ENCODE measurements around the gene DAB1.

The DAB1 gene

GRCh38 chr1:57423656-57424211 is at the start of gene DAB1:
Gene DAB1 (minus strand): TSS chr1:57424060. CDS start chr1:57291030, 133,030 bp downstream.
- DNase-seq = peak; percentile 13

- DNase-seq = no peak
Observed at GRCh38 chr1:57473448-57473847, 49.6 kb upstream of the DAB1 start.

- no peak for DNase-seq
Observed at GRCh38 chr1:57471995-57472394, 48.1 kb upstream of the DAB1 start.

- no peak for DNase-seq
Observed at GRCh38 chr1:57470036-57470435, 46.2 kb upstream of the DAB1 start.

GRCh38 chr1:57468641-57469523 is 45.0 kb upstream of the DAB1 start:
- DNase-seq = no peak

GRCh38 chr1:57467830-57468229 is 44.0 kb upstream of the DAB1 start:
- no peak for DNase-seq

- DNase-seq = no peak
Observed at GRCh38 chr1:57464756-57465155, 40.9 kb upstream of the DAB1 start.

GRCh38 chr1:57463343-57463742 is 39.5 kb upstream of the DAB1 start:
- no peak for DNase-seq

GRCh38 chr1:57461405-57461804 is 37.5 kb upstream of the DAB1 start:
- DNase-seq = no peak

- DNase-seq = no peak
Observed at GRCh38 chr1:57451516-57451915, 27.7 kb upstream of the DAB1 start.

GRCh38 chr1:57450981-57451380 is 27.1 kb upstream of the DAB1 start:
- no peak for DNase-seq

GRCh38 chr1:57447551-57447950 is 23.7 kb upstream of the DAB1 start:
- no peak for DNase-seq

- DNase-seq = no peak
Observed at GRCh38 chr1:57443004-57443403, 19.1 kb upstream of the DAB1 start.

GRCh38 chr1:57440096-57440495 is 16.2 kb upstream of the DAB1 start:
- DNase-seq = no peak

- DNase-seq = no peak
Observed at GRCh38 chr1:57431400-57431799, 7.5 kb upstream of the DAB1 start.

GRCh38 chr1:57424231-57425027 is 569 bp upstream of the DAB1 start:
- DNase-seq = peak; percentile 6

- DNase-seq = no peak
Observed at GRCh38 chr1:57423135-57423655, 665 bp downstream of the DAB1 start.

- peak; percentile 2 for DNase-seq
Observed at GRCh38 chr1:57422271-57423134, 1.4 kb downstream of the DAB1 start.

GRCh38 chr1:57421806-57422205 is 2.1 kb downstream of the DAB1 start:
- no peak for DNase-seq

- no peak for DNase-seq
Observed at GRCh38 chr1:57420981-57421785, 2.7 kb downstream of the DAB1 start.

- no peak for DNase-seq
Observed at GRCh38 chr1:57418971-57419370, 4.9 kb downstream of the DAB1 start.

- DNase-seq = no peak
Observed at GRCh38 chr1:57411262-57411661, 12.6 kb downstream of the DAB1 start.

Measured in activated CD4-positive, alpha-beta T cell treated with anti-CD3 and anti-CD28 coated beads for 48 hours (primary cell).